Activated gamma-delta T cell treated with anti-CD3 and anti-CD28 coated beads, Interleukin-2, amount 50 U/mL, for 16 hours (primary cell): Measurements from ENCODE around the gene CAMKK2.
"Not testable (repeated sequence)": the region's sequence is repeated elsewhere in the genome, so short reads cannot be mapped to it uniquely, and the experiment has no call there.

Experiments
- DNase-seq: peaks from one replicate; pipeline ENCODE4 v3.0.0-alpha.2; 2020; ENCODE audit warnings: low read depth

The CAMKK2 gene

GRCh38 chr12:121296618-121297434 lies at the start of gene CAMKK2:
CAMKK2 (minus strand) TSS chr12:121296709; CDS start chr12:121274526, 22,183 bp downstream.
- DNase-seq = peak; percentile 78

- DNase-seq = no peak
Measured at GRCh38 chr12:121345151-121345815, 48.8 kb upstream of the CAMKK2 start.

GRCh38 chr12:121344506-121344905 lies 48.0 kb upstream of the CAMKK2 start:
- no peak for DNase-seq

- no peak for DNase-seq
Measured at GRCh38 chr12:121337416-121337815, 40.9 kb upstream of the CAMKK2 start.

GRCh38 chr12:121334513-121335343 lies 38.2 kb upstream of the CAMKK2 start:
- DNase-seq = peak; percentile 15

GRCh38 chr12:121333747-121334146 lies 37.2 kb upstream of the CAMKK2 start:
- DNase-seq = no peak

GRCh38 chr12:121331248-121331647 lies 34.7 kb upstream of the CAMKK2 start:
- DNase-seq = no peak

- no peak for DNase-seq
Measured at GRCh38 chr12:121330692-121331091, 34.2 kb upstream of the CAMKK2 start.

GRCh38 chr12:121330195-121330594 lies 33.7 kb upstream of the CAMKK2 start:
- DNase-seq = no peak

GRCh38 chr12:121328620-121329019 lies 32.1 kb upstream of the CAMKK2 start:
- no peak for DNase-seq

GRCh38 chr12:121326996-121327674 lies 30.6 kb upstream of the CAMKK2 start:
- no peak for DNase-seq

GRCh38 chr12:121325922-121326396 lies 29.4 kb upstream of the CAMKK2 start:
- no peak for DNase-seq

- no peak for DNase-seq
Measured at GRCh38 chr12:121323908-121324307, 27.4 kb upstream of the CAMKK2 start.

- DNase-seq = no peak
Measured at GRCh38 chr12:121318121-121318520, 21.6 kb upstream of the CAMKK2 start.

- no peak for DNase-seq
Measured at GRCh38 chr12:121314431-121314830, 17.9 kb upstream of the CAMKK2 start.

- DNase-seq = not testable (repeated sequence)
Measured at GRCh38 chr12:121310231-121310630, 13.7 kb upstream of the CAMKK2 start.

- DNase-seq = not testable (repeated sequence)
Measured at GRCh38 chr12:121307397-121307796, 10.9 kb upstream of the CAMKK2 start.

GRCh38 chr12:121304306-121304705 lies 7.8 kb upstream of the CAMKK2 start:
- DNase-seq = no peak

GRCh38 chr12:121301876-121302275 lies 5.4 kb upstream of the CAMKK2 start:
- no peak for DNase-seq

GRCh38 chr12:121300083-121300819 lies 3.7 kb upstream of the CAMKK2 start:
- DNase-seq = no peak

- DNase-seq = no peak
Measured at GRCh38 chr12:121299662-121300061, 3.2 kb upstream of the CAMKK2 start.
